Neural cell (in vitro differentiated cells): ENCODE data around the gene PKN2.

Experiments used
- POLR2AphosphoS5 ChIP-seq: IDR thresholded peaks from 2 replicates; pipeline ENCODE4 v1.6.1; 2012
- RAD21 ChIP-seq: fragments of 450-650 bp; conservative IDR thresholded peaks from 2 replicates; pipeline ENCODE4 v1.6.1; 2014; ENCODE audit warnings: antibody characterized with exemption, mild to moderate bottlenecking, moderate library complexity
- SMC3 ChIP-seq: fragments of 450-650 bp; conservative IDR thresholded peaks from 2 replicates; pipeline ENCODE4 v1.6.1; 2014; ENCODE audit warnings: antibody characterized with exemption, mild to moderate bottlenecking, moderate library complexity; ENCODE audit not compliant: poor library complexity
- TF ChIP-seq, protein P1 (sequence below): fragments of 450-650 bp; IDR thresholded peaks from 2 replicates; pipeline ENCODE4 v1.5.1; 2014; ENCODE audit warnings: antibody characterized with exemption, mild to moderate bottlenecking, moderate library complexity; ENCODE audit not compliant: poor library complexity, severe bottlenecking

DNA sequence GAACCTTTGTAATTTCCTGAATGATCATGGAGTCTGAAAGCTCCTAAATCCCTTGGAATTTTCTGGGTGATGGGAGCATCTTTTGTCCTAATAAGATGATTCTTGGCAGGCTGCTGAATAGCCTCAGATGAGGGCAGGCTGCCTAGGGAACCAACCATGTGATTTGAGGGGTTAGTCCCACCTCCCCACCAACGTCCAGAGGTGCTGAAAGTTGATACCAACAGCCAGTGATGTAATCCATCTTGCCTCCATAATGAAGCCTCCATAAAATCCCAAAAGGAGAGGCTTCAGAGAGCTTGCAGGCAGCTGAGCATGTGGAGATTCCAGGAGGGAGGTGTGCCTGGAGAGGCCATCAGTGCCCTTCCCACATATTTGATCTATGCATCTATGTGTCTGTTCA is 163.6 kb downstream of the PKN2 start:
- TF ChIP-seq, protein P1, sequence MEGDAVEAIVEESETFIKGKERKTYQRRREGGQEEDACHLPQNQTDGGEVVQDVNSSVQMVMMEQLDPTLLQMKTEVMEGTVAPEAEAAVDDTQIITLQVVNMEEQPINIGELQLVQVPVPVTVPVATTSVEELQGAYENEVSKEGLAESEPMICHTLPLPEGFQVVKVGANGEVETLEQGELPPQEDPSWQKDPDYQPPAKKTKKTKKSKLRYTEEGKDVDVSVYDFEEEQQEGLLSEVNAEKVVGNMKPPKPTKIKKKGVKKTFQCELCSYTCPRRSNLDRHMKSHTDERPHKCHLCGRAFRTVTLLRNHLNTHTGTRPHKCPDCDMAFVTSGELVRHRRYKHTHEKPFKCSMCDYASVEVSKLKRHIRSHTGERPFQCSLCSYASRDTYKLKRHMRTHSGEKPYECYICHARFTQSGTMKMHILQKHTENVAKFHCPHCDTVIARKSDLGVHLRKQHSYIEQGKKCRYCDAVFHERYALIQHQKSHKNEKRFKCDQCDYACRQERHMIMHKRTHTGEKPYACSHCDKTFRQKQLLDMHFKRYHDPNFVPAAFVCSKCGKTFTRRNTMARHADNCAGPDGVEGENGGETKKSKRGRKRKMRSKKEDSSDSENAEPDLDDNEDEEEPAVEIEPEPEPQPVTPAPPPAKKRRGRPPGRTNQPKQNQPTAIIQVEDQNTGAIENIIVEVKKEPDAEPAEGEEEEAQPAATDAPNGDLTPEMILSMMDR, result no peak
- TF ChIP-seq POLR2AphosphoS5 (no peak), SMC3 (no peak), RAD21 (no peak)
